T-cell (primary cell): Measurements from ENCODE around the gene MYL6B. TPM values are rescaled to one million over a fixed set of nuclear protein-coding genes. Genes with fewer than 3 reads are reported as not detected.
"Not testable (repeated sequence)": the region's sequence is repeated elsewhere in the genome, so short reads cannot be mapped to it uniquely, and the experiment has no call there.

Experiments used
- ATAC-seq, 4 experiments: fragments of 200-7000 bp in 3 of 4; fragments of 150-1000 bp in 1 of 4; cut with Tn5 transposase; replicated peaks in 1 of 4; 1 replicate in 3 of 4; 2 replicates in 1 of 4; pipeline ENCODE4 v1.10.0; 2021; ENCODE audit warnings: moderate library complexity in 3 of 4, mild to moderate bottlenecking in 2 of 4, moderate number of reproducible peaks in 1 of 4
- CTCF ChIA-PET, 2 donors: fragments of 300-600 bp; sonication (Branson Sonifier 250); formaldehyde crosslinking; loops; one replicate each; lab custom pipeline; 2022; ENCODE audit warnings: antibody characterized with exemption in 2 of 2; lab: Charles Lee
- POLR2A ChIA-PET, 2 donors: fragments of 300-600 bp; sonication (Branson Sonifier 250); formaldehyde crosslinking; loops; one replicate each; lab custom pipeline; 2022; ENCODE audit warnings: antibody characterized with exemption in 2 of 2; lab: Charles Lee
- DNase-seq, 35 experiments: peaks; one replicate each; pipeline versions ENCODE4 v3.0.0 to v3.0.0-alpha.2; 2013 to 2023
- H3K27ac ChIP-seq: one replicate; pipeline ENCODE4 v1.5.1; 2013; ENCODE audit warnings: low read length
- H3K27me3 ChIP-seq, 2 experiments: replicated peaks in 1 of 2; 1 replicate in 1 of 2; 2 replicates in 1 of 2; pipeline versions ENCODE4 v1.6.1 to v1.7.0; 2013; ENCODE audit warnings: low read length in 1 of 2, mixed read lengths in 1 of 2; ENCODE audit not compliant: control insufficient read depth in 2 of 2, insufficient read depth in 2 of 2; ENCODE audit errors: extremely low read depth in 1 of 2
- H3K36me3 ChIP-seq, 2 donors: 1 replicate in 1 of 2; 2 replicates in 1 of 2; pipeline versions ENCODE4 v1.6.1 to v1.7.0; 2013; ENCODE audit warnings: low read length in 1 of 2; ENCODE audit not compliant: control insufficient read depth in 2 of 2, insufficient read depth in 1 of 2; ENCODE audit errors: extremely low read depth in 1 of 2
- H3K4me1 ChIP-seq, 2 experiments: 1 replicate in 1 of 2; 2 replicates in 1 of 2; pipeline versions ENCODE4 v1.6.1 to v1.7.0; 2013; ENCODE audit warnings: low read length in 2 of 2, mixed read lengths in 1 of 2; ENCODE audit not compliant: insufficient read depth in 2 of 2, control insufficient read depth in 1 of 2; ENCODE audit errors: extremely low read depth in 1 of 2
- H3K4me3 ChIP-seq, 2 donors: 1 replicate in 1 of 2; 2 replicates in 1 of 2; pipeline versions ENCODE4 v1.5.1 to v1.7.0; 2013; ENCODE audit warnings: mild to moderate bottlenecking in 2 of 2, low read length in 1 of 2, moderate library complexity in 1 of 2; ENCODE audit not compliant: control insufficient read depth in 1 of 2; ENCODE audit errors: extremely low read depth in 1 of 2
- H3K9me3 ChIP-seq: 2 replicates; pipeline ENCODE4 v1.7.0; 2013
- H3K27ac Mint-ChIP-seq, 2 donors: one replicate each; pipeline ENCODE4 v1.8.0; 2020 to 2021; ENCODE audit warnings: mild to moderate bottlenecking in 2 of 2, mixed read lengths in 2 of 2
- H3K27me3 Mint-ChIP-seq, 2 donors: one replicate each; pipeline ENCODE4 v1.8.0; 2021 to 2022; ENCODE audit warnings: mixed read lengths in 2 of 2
- H3K36me3 Mint-ChIP-seq: one replicate; pipeline ENCODE4 v1.8.0; 2021; ENCODE audit warnings: mixed read lengths
- H3K4me1 Mint-ChIP-seq, 3 donors: one replicate each; pipeline ENCODE4 v1.8.0; 2020 to 2022; ENCODE audit warnings: mixed read lengths in 3 of 3, mild to moderate bottlenecking in 1 of 3
- H3K4me3 Mint-ChIP-seq, 3 donors: one replicate each; pipeline ENCODE4 v1.8.0; 2020 to 2022; ENCODE audit warnings: mild to moderate bottlenecking in 3 of 3, mixed read lengths in 3 of 3, moderate library complexity in 3 of 3
- H3K9me3 Mint-ChIP-seq, 3 donors: one replicate each; pipeline ENCODE4 v1.8.0; 2020 to 2022; ENCODE audit warnings: mixed read lengths in 3 of 3
- WGBS: methylation state at CpG from one replicate; pipeline ENCODE4 v1.1.5; 2013; ENCODE audit warnings: missing lambda C conversion rate; ENCODE audit not compliant: insufficient coverage; 5-methylcytosine and 5-hydroxymethylcytosine counted together
- total RNA-seq, 35 experiments: library from RNA in 6 of 35; stranded (reverse) in 6 of 35; fragments of 120-200 nt in 1 of 35; gene quantifications; one replicate each; pipeline versions ENCODE4 v1.2.1 to v1.2.4 and lab custom pipeline; 2013 to 2026

MYL6B gene
- total RNA-seq, 5 donors from 2014 or later (not counting 1 experiment from before 2014, with no cell fraction given): 5.9 to 12.4 (median 7.7) TPM

- H3K36me3 Mint-ChIP-seq: peaks cover 22% of the 10 kb centered on the region
- peaks cover 46 to 69% (median 61%) of the 10 kb centered on the region in 3 donors for H3K4me1 Mint-ChIP-seq
- WGBS: 93% methylated on average over 7 of the region's 11 CpGs
- POLR2A ChIA-PET: interaction anchor here (0.5 to 0.6 kb wide), 4 partner anchors 57 to 529 kb away, joined by 3 to 5 read pairs (median 4); no protein-coding TSS in a partner anchor
- Histone ChIP-seq H3K27me3 (no peaks in the 10 kb centered on the region), H3K9me3 (no peaks in the 10 kb centered on the region), H3K27ac (no peak overlapping the region), H3K4me1 (peaks cover 19 to 49% of the 10 kb centered on the region in 2 experiments), H3K36me3 (peaks cover 3 to 10% of the 10 kb centered on the region in 2 donors), H3K4me3 (no peak overlapping the region)
- H3K27me3 Mint-ChIP-seq: no peaks in the 10 kb centered on the region
- no peaks in the 10 kb centered on the region for H3K9me3 Mint-ChIP-seq
- ATAC-seq: no peak
- CTCF ChIA-PET: interaction anchor here in 1 of 2 donors (0.6 kb wide), 1 partner anchor 32 kb away, joined by 3 read pairs; no protein-coding TSS in a partner anchor
- peak overlapping the region; percentile 25 to 28 for H3K27ac Mint-ChIP-seq
- peak overlapping the region in 2 of 3 donors; percentile 39 to 97 for H3K4me3 Mint-ChIP-seq
- DNase-seq: no peak
Observed at GRCh38 chr12:56155256-56155845, 3.0 kb downstream of the MYL6B start.

- H3K27me3 ChIP-seq, ATAC-seq, H3K27ac ChIP-seq, H3K9me3 Mint-ChIP-seq, POLR2A ChIA-PET, H3K27me3 Mint-ChIP-seq, DNase-seq, H3K9me3 ChIP-seq, H3K4me3 ChIP-seq: not testable (repeated sequence)
- Histone ChIP-seq H3K4me1 (peaks cover 21 to 53% of the 10 kb centered on the region in 2 experiments), H3K36me3 (peaks cover 6 to 23% of the 10 kb centered on the region in 2 donors)
- Mint-ChIP-seq H3K4me1 (peaks cover 48 to 70% (median 62%) of the 10 kb centered on the region in 3 donors), H3K27ac (peak overlapping the region; percentile 92 to 94), H3K36me3 (peaks cover 29% of the 10 kb centered on the region), H3K4me3 (peak overlapping the region; percentile 89 to 99 (median 97))
- CTCF ChIA-PET: interaction anchor here in 1 of 2 donors (0.7 kb wide), 1 partner anchor 305 kb away, joined by 3 read pairs; no protein-coding TSS in a partner anchor
- 97% methylated on average over 12 of the region's 21 CpGs for WGBS
Observed at GRCh38 chr12:56156464-56157200, 4.2 kb downstream of the MYL6B start.

GRCh38 chr12:56157201-56158028 lies 5.0 kb downstream of the MYL6B start:
- peak; percentile 19 to 73 (median 46) for DNase-seq
- Mint-ChIP-seq H3K9me3 (no peaks in the 10 kb centered on the region), H3K27ac (peak overlapping the region; percentile 92 to 94), H3K27me3 (no peaks in the 10 kb centered on the region), H3K4me3 (peak overlapping the region; percentile 89 to 99 (median 97)), H3K36me3 (peaks cover 29% of the 10 kb centered on the region), H3K4me1 (peaks cover 48 to 64% (median 61%) of the 10 kb centered on the region in 3 donors)
- CTCF ChIA-PET: interaction anchor here in 1 of 2 donors (0.7 to 3.0 kb wide), 2 partner anchors 30 to 306 kb away, joined by 3 to 10 read pairs; partner anchors contain the start of gene ESYT1
- Histone ChIP-seq H3K36me3 (peaks cover 6 to 31% of the 10 kb centered on the region in 2 donors), H3K27ac (peak overlapping the region; percentile 93), H3K4me3 (peak overlapping the region; percentile 63 to 91), H3K4me1 (peaks cover 21 to 55% of the 10 kb centered on the region in 2 experiments), H3K27me3 (no peaks in the 10 kb centered on the region), H3K9me3 (no peaks in the 10 kb centered on the region)
- peak; percentile 53 to 61 (median 56) for ATAC-seq
- WGBS: 25% methylated on average over 39 of the region's 45 CpGs
- POLR2A ChIA-PET: no interaction called here

- 0% methylated on average over 17 of the region's 30 CpGs for WGBS
- peaks cover 30% of the 10 kb centered on the region for H3K36me3 Mint-ChIP-seq
Observed at GRCh38 chr12:56158029-56158925, 5.9 kb downstream of the MYL6B start, which contains the start of gene MYL6. Gene MYL6 (plus strand): TSS chr12:56158359. CDS start chr12:56158402, 43 bp downstream.

GRCh38 chr12:56158926-56159461 lies 6.6 kb downstream of the MYL6B start:
- peaks cover 46 to 57% (median 56%) of the 10 kb centered on the region in 3 donors for H3K4me1 Mint-ChIP-seq
- ChIA-PET CTCF (interaction anchor here in 1 of 2 donors (0.5 to 3.0 kb wide), 6 partner anchors 22 to 129 kb away, joined by 3 to 10 read pairs (median 4); partner anchors contain the start of genes ESYT1, SMARCC2 and ZC3H10), POLR2A (interaction anchor here in 1 of 2 donors (0.6 to 1.7 kb wide), 5 partner anchors 31 to 330 kb away, joined by 3 to 5 read pairs (median 3); partner anchors contain the start of genes ESYT1, RAB5B and SMARCC2)
- H3K27me3 Mint-ChIP-seq: no peaks in the 10 kb centered on the region
- peaks cover 36% of the 10 kb centered on the region for H3K36me3 Mint-ChIP-seq
- Histone ChIP-seq H3K27me3 (no peaks in the 10 kb centered on the region), H3K4me3 (peak overlapping the region; percentile 91 to 99), H3K4me1 (peaks cover 18 to 51% of the 10 kb centered on the region in 2 experiments), H3K9me3 (no peaks in the 10 kb centered on the region), H3K36me3 (peaks cover 8 to 46% of the 10 kb centered on the region in 2 donors), H3K27ac (peak overlapping the region; percentile 93)
- H3K27ac Mint-ChIP-seq: peak overlapping the region; percentile 94 to 98
- 0% methylated on average over 2 of the region's 6 CpGs for WGBS
- no peaks in the 10 kb centered on the region for H3K9me3 Mint-ChIP-seq
- no peak for ATAC-seq
- H3K4me3 Mint-ChIP-seq: peak overlapping the region; percentile 89 to 99 (median 97)
- DNase-seq: peak in 4 of 35 experiments; percentile 9 to 35 (median 22)

More at GRCh38 chr12:56158029-56158925, 5.9 kb downstream of the MYL6B start, which contains the start of gene MYL6:
- H3K4me1 Mint-ChIP-seq: peaks cover 42 to 56% (median 56%) of the 10 kb centered on the region in 3 donors
- H3K9me3 Mint-ChIP-seq: no peaks in the 10 kb centered on the region
- ChIA-PET POLR2A (interaction anchor here in 1 of 2 donors (0.5 to 1.7 kb wide), 3 partner anchors 30 to 56 kb away, joined by 3 to 9 read pairs (median 5); partner anchors contain the start of genes ESYT1 and RPL41), CTCF (interaction anchor here in 1 of 2 donors (0.9 to 3.0 kb wide), 4 partner anchors 22 to 64 kb away, joined by 3 to 10 read pairs (median 7); partner anchors contain the start of genes ESYT1 and SMARCC2)
- Histone ChIP-seq H3K36me3 (peaks cover 6 to 39% of the 10 kb centered on the region in 2 donors), H3K9me3 (no peaks in the 10 kb centered on the region), H3K27me3 (no peaks in the 10 kb centered on the region), H3K27ac (peak within 1 kb of the TSS; percentile 93), H3K4me3 (peak within 1 kb of the TSS; percentile 91 to 99), H3K4me1 (peaks cover 18 to 51% of the 10 kb centered on the region in 2 experiments)
- ATAC-seq (peak; percentile 85 to 88 (median 86)), DNase-seq (peak; percentile 65 to 97 (median 90))
- H3K27me3 Mint-ChIP-seq: no peaks in the 10 kb centered on the region
- H3K4me3 Mint-ChIP-seq: peak within 1 kb of the TSS; percentile 89 to 99 (median 97)
- H3K27ac Mint-ChIP-seq: peak within 1 kb of the TSS; percentile 94 to 98
